CMK (cell line): ENCODE measurements around the gene CYB561D1.

Experiments used
- DNase-seq: peaks from one replicate; pipeline ENCODE4 v3.0.0-alpha.2; 2010; ENCODE audit warnings: low read depth

Gene CYB561D1

DNA sequence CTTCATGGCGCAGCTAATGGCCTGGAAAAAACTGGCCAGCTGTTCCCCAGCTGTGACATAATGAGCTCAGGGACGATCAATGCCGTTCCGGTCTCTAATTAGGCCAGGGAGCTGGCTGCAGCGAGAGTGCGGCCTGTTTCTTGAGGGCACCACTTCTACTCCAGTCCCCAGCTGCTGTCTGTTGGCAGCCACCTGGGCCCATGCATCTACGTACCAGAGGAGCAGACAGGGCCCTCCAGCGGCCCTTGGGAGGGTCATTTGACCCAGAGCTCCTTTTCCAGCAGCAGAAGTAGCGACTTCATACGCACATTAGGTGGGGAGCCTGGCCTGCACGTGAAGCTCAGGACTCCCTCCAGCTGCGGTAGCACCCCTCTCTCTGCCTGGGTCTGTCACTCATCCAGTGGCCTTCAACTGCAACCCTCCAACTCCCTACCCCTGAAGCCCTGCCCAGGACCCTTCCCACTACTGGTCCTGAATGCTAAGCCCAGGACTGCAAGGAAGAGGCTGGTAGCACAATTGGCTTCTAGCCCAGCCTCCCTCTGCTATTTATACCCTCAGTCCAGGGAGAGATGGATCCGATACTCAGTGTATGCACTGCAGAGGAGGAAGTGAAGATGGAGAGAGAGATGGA lies 36.7 kb downstream of the CYB561D1 start:
- DNase-seq = no peak

GRCh38 chr1:109531380-109531779 lies 37.5 kb downstream of the CYB561D1 start:
- DNase-seq = no peak

DNA sequence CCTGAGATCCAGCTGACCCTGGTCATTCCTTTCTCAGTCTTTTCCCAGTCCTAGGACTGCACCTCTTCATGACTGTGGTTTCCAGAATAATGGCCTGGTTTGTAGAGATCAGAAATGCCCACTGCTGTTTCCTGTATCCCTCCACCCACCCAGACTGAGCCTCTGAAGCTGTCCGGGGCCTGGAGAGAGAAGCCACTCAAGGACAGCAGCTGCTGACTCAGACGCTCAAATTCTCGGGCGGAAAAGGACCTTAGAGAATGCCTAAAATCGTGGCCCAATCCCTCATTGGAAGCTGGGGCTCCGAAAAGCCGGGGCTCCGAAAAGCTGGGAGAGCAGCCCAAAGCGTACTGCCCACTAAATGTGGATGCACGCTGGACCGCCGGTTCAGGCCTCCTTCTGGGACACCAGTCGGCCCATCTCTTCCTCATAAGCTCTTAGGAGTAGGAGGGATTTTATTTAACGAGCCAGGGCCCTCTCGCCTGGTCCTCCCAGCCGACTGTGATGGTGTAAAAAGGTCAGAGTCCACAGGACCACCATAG lies 38.0 kb downstream of the CYB561D1 start:
- DNase-seq = no peak

GRCh38 chr1:109532365-109533136 lies 38.7 kb downstream of the CYB561D1 start:
- peak; percentile 52 for DNase-seq

DNA sequence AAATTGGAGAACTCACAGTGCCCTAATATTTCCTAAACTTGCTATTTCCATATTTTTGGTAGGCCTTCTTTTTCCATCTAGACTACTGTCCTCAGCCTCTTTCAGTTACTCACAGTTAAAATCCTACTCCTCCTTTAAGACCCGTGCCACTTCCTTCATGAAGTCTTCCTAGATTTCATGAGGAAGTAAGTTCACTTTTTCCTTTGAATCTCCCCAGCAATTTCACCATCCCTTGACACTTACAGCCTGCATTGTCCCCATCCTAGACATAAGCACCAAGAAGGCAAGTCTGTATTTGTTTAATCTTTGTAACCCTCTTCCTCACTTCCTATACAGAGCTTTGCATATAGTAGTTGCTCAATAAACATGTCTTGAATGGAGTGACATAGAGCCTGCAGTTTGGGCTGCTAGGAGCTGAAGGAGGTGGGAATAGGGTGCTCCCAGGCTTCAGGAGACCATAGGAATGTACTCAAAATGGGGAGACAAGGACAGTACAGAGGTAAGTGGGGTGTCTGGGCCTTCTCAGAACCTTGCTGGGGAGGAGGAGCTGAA lies 40.5 kb downstream of the CYB561D1 start:
- no peak for DNase-seq

- DNase-seq = no peak
Observed at GRCh38 chr1:109535481-109535880, 41.6 kb downstream of the CYB561D1 start.

DNA sequence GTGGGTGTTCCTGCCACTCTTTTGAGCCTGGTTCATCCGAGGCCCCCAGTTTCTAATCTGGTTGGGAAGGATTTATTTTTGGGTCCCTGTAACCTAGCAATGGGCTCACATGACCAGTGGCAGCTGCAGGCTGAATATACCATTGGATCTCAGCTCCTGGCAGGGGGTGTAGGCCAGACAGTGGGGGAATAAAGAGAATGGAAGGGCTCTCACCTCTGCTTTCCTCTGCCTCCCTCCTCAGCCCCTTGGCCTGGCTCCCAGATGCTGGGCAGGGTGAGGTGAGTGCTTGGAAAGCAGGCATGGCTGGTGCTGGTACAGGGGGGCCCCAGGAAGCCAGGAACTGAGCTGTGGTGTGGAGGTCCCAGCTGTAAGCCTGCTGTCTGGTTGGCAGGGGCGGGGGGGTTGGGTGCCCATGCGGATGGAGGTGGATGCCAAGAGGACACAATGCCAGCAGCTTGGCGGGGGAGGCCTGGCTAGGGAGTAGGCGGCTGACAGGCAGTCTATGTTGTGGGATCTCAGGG lies 42.1 kb downstream of the CYB561D1 start:
- DNase-seq = no peak

GRCh38 chr1:109537450-109538178 lies 43.7 kb downstream of the CYB561D1 start:
- no peak for DNase-seq

- no peak for DNase-seq
Observed at GRCh38 chr1:109538827-109539555, 45.1 kb downstream of the CYB561D1 start.

GRCh38 chr1:109539676-109540075 lies 45.8 kb downstream of the CYB561D1 start, which contains the start of gene GPR61:
Gene GPR61, plus strand, starts transcription at chr1:109539872. Its CDS starts 3,151 bp downstream, at chr1:109543023.
- DNase-seq = no peak

- DNase-seq = no peak
Observed at GRCh38 chr1:109541102-109541501, 47.2 kb downstream of the CYB561D1 start.

DNA sequence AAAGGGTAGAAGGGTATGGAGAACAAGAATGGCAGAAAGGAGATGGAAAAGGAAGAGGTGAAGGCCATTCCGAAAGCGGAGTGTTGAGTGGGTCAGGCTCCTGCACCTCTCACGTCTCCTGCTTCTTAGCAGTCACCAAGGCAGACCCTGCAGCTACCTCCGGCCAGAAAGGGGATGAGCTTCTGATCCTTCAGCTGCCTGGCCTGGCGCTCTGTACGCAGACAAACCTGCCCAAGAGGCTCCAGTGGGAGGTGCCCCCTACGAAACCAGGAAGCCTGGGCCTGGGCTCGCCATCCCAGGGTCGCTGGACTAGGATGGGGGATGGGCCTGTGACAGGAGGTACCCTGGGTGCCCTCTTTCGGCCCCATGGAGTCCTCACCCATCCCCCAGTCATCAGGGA lies 48.8 kb downstream of the CYB561D1 start:
- DNase-seq = no peak

DNA sequence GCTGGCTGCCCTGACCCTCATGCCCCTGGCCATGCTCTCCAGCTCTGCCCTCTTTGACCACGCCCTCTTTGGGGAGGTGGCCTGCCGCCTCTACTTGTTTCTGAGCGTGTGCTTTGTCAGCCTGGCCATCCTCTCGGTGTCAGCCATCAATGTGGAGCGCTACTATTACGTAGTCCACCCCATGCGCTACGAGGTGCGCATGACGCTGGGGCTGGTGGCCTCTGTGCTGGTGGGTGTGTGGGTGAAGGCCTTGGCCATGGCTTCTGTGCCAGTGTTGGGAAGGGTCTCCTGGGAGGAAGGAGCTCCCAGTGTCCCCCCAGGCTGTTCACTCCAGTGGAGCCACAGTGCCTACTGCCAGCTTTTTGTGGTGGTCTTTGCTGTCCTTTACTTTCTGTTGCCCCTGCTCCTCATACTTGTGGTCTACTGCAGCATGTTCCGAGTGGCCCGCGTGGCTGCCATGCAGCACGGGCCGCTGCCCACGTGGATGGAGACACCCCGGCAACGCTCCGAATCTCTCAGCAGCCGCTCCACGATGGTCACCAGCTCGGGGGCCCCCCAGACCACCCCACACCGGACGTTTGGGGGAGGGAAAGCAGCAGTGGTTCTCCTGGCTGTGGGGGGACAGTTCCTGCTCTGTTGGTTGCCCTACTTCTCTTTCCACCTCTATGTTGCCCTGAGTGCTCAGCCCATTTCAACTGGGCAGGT lies 49.5 kb downstream of the CYB561D1 start:
- DNase-seq = no peak

DNA sequence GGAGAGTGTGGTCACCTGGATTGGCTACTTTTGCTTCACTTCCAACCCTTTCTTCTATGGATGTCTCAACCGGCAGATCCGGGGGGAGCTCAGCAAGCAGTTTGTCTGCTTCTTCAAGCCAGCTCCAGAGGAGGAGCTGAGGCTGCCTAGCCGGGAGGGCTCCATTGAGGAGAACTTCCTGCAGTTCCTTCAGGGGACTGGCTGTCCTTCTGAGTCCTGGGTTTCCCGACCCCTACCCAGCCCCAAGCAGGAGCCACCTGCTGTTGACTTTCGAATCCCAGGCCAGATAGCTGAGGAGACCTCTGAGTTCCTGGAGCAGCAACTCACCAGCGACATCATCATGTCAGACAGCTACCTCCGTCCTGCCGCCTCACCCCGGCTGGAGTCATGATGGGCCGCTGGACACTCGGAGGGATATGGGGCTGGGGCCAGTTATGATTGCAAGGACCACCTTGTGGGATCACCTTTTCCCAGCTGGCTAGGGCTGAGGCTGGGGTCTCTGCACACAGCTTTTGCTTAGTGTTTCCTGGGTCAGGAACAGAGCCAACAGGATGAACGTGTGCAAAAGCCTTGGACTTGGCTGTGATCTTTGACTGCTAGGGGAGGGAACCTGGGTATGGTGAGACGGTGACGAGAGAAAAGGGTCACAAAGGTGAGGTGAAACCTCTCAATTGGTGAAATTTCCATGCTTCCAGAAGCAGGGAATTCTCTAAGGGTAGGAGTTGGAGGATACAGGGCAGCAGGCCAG lies 50.3 kb downstream of the CYB561D1 start:
- no peak for DNase-seq

GRCh38 chr1:109546311-109547109 lies 52.6 kb downstream of the CYB561D1 start:
- DNase-seq = peak; percentile 58

DNA sequence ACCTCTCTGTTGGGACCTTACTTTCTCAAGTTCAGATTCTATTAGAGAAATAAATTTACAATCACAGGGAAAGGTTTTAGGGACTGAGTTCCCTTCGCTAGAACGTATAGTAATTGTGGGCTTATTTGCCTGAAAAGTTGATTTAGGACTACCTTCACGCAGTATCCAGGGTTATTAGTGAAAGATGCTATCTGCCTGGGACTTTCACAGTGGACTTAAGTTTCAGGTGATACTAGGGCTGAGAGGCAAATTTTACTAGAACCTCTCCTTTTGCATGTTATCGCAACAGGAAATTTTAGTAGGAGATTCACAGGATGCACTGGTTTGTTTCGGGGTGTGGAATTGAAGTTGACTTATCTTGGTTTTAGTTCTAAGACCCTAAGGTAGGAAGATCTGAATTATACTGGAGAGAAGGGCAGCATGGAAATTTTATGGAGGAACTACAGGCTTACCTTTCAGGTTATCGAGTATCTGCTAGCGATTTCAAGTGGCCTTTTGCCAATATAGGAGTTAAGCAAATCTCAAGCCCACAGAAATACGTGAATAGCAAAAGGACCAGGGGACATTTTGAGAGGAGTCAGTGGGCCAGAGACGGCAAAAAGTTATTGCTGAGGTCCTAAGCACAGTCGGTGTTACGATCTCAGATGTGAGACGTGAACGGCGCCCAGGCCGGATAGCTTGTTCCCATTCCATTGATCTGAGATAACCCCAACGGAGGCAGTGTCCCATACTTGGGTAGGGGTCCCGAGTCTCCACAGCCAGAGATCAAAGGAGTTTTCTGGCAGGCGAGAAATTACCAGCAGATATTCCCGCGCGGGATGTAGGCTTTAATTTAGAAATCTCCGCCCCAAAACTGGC lies 53.8 kb downstream of the CYB561D1 start:
- DNase-seq = no peak

DNA sequence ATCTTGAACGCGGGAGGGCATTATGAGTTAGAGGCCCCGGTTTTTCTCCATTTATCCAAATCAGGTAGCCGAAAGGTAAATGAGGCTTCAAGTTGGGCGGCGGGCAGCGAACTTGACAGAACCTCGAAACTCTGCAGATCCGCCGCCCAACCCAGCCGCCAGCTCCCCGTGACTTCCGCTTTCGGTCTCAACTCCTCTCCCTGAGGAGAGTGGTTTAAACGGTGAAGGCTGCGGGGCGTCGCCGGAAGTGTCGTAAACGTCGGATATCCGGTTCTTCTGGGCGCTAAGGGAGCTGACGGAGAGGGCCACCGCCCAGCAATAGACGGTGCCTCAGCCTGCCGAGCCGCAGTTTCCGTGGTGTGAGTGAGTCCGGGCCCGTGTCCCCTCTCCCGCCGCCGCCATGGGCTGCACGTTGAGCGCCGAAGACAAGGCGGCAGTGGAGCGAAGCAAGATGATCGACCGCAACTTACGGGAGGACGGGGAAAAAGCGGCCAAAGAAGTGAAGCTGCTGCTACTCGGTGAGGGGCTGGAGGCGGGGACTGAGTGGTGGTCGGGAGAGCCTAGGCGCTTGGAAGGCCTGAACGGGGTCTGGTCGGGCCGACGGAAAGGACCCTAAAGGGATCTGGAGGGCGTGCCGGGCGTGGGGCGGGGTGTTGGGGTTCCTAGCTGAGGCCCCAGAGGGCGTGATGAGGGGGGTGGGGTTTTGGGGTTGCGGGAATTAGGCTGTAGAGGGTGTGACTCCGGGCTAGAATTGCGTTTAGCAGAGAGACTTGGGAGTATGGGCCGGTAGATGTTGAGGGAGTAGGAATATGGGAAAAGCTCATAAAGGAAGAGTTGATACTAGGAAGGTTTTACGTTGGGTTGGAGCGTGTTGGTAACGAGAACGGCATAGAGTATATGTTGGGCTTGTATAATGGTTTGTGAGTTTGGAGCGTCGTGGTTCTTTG lies 54.7 kb downstream of the CYB561D1 start, which contains the start of gene GNAI3:
Gene GNAI3, plus strand, starts transcription at position 295 of the 947 bp plus-strand sequence. Its CDS starts 106 bp downstream, at position 401.
- peak; percentile 90 for DNase-seq
